Activated CD4-positive, CD25-positive, alpha-beta regulatory T cell treated with anti-CD3 and anti-CD28 coated beads, Interleukin-2, amount 50 U/mL, for 24 hours (primary cell): Measurements from ENCODE around the gene LRIT2.

Experiments used
- ATAC-seq, 2 donors: fragments of 150-1000 bp; cut with Tn5 transposase; one replicate each; pipeline ENCODE4 v1.10.0; 2021; ENCODE audit warnings: mild to moderate bottlenecking in 1 of 2, moderate library complexity in 1 of 2

Gene LRIT2

GRCh38 chr10:84241185-84241790 is 15.9 kb upstream of the LRIT2 start, which contains the start of gene LRIT1:
LRIT1 (minus strand) TSS chr10:84241546; CDS start chr10:84241439, 107 bp downstream.
- ATAC-seq: no peak

- no peak for ATAC-seq
Measured at GRCh38 chr10:84238909-84239308, 13.6 kb upstream of the LRIT2 start.

GRCh38 chr10:84237199-84238051 is 12.1 kb upstream of the LRIT2 start:
- no peak for ATAC-seq

GRCh38 chr10:84236807-84237198 is 11.5 kb upstream of the LRIT2 start:
- ATAC-seq: no peak

GRCh38 chr10:84235096-84235495 is 9.8 kb upstream of the LRIT2 start:
- no peak for ATAC-seq

GRCh38 chr10:84234479-84234878 is 9.1 kb upstream of the LRIT2 start:
- no peak for ATAC-seq

GRCh38 chr10:84233940-84234339 is 8.6 kb upstream of the LRIT2 start:
- ATAC-seq: no peak

- ATAC-seq: no peak
Measured at GRCh38 chr10:84232376-84232775, 7.0 kb upstream of the LRIT2 start.

GRCh38 chr10:84230359-84230758 is 5.0 kb upstream of the LRIT2 start:
- ATAC-seq: no peak

GRCh38 chr10:84227810-84228209 is 2.5 kb upstream of the LRIT2 start:
- no peak for ATAC-seq

GRCh38 chr10:84226616-84227015 is 1.3 kb upstream of the LRIT2 start:
- no peak for ATAC-seq

- no peak for ATAC-seq
Measured at GRCh38 chr10:84224411-84225028, 824 bp downstream of the LRIT2 start.

GRCh38 chr10:84221916-84222315 is 3.4 kb downstream of the LRIT2 start:
- ATAC-seq: no peak

- ATAC-seq: no peak
Measured at GRCh38 chr10:84217746-84218145, 7.6 kb downstream of the LRIT2 start.

GRCh38 chr10:84216834-84217233 is 8.5 kb downstream of the LRIT2 start:
- ATAC-seq: no peak

- ATAC-seq: peak in 1 of 2 donors; percentile 27
Measured at GRCh38 chr10:84214612-84215235, 10.6 kb downstream of the LRIT2 start.

- ATAC-seq: no peak
Measured at GRCh38 chr10:84214046-84214572, 11.2 kb downstream of the LRIT2 start.

GRCh38 chr10:84213076-84213475 is 12.3 kb downstream of the LRIT2 start:
- no peak for ATAC-seq

GRCh38 chr10:84212014-84212413 is 13.3 kb downstream of the LRIT2 start:
- no peak for ATAC-seq

GRCh38 chr10:84211566-84211965 is 13.8 kb downstream of the LRIT2 start:
- no peak for ATAC-seq

- ATAC-seq: no peak
Measured at GRCh38 chr10:84208023-84208422, 17.3 kb downstream of the LRIT2 start.

GRCh38 chr10:84205853-84206525 is 19.4 kb downstream of the LRIT2 start:
- no peak for ATAC-seq
